Transverse colon (tissue), 4 donors: ENCODE measurements around the gene PHAF1. TPM values are rescaled to one million over a fixed set of nuclear protein-coding genes. Genes with fewer than 3 reads are reported as not detected.

ENCODE experiments used
- DNase-seq: peaks from one replicate; pipeline ENCODE4 v3.0.0-alpha.2; 2019
- H3K27ac ChIP-seq, 4 donors: fragments of 200-600 bp; sonication (generic); 2 replicates each; pipeline ENCODE4 v1.5.1; 2016 to 2018; ENCODE audit warnings: inconsistent platforms in 4 of 4
- H3K27me3 ChIP-seq: fragments of 200-600 bp; sonication (generic); 2 replicates; pipeline ENCODE4 v1.5.1; 2017; ENCODE audit warnings: inconsistent platforms
- H3K36me3 ChIP-seq, 4 donors: fragments of 200-600 bp; sonication (generic); 2 replicates each; pipeline ENCODE4 v1.5.1; 2017 to 2019; ENCODE audit warnings: inconsistent platforms in 4 of 4
- H3K4me1 ChIP-seq, 4 donors: fragments of 200-600 bp; sonication (generic); 2 replicates each; pipeline ENCODE4 v1.5.1; 2017 to 2020; ENCODE audit warnings: inconsistent platforms in 4 of 4
- H3K4me3 ChIP-seq, 4 donors: fragments of 200-600 bp; sonication (generic); 1 replicate in 1 of 4; 2 replicates in 3 of 4; pipeline versions ENCODE4 v1.5.1 to v1.6.1; 2017 to 2019; ENCODE audit warnings: inconsistent platforms in 4 of 4
- H3K9me3 ChIP-seq, 2 donors: fragments of 200-600 bp; sonication (generic); 2 replicates each; pipeline ENCODE4 v1.5.1; 2017 to 2019; ENCODE audit warnings: inconsistent platforms in 2 of 2
- CTCF ChIP-seq, 5 experiments: fragments of 200-600 bp in 3 of 5; fragments of 450-650 bp in 2 of 5; sonication (generic) in 3 of 5; IDR thresholded peaks; 1 replicate in 2 of 5; 2 replicates in 3 of 5; pipeline ENCODE4 v1.5.1; 2016 to 2017; ENCODE audit warnings: antibody characterized with exemption in 5 of 5, inconsistent platforms in 3 of 5, mild to moderate bottlenecking in 2 of 5, moderate library complexity in 1 of 5
- EP300 ChIP-seq: sonication (generic); formaldehyde crosslinking; IDR thresholded peaks from one replicate; pipeline ENCODE4 v1.6.1; 2017; ENCODE audit warnings: antibody characterized with exemption, low read depth
- POLR2A ChIP-seq: fragments of 450-650 bp; IDR thresholded peaks from one replicate; pipeline ENCODE4 v1.6.1; 2016; ENCODE audit warnings: antibody characterized with exemption, mild to moderate bottlenecking, moderate library complexity
- POLR2AphosphoS5 ChIP-seq, 3 donors: sonication (generic); formaldehyde crosslinking; IDR thresholded peaks; one replicate each; pipeline ENCODE4 v1.6.1; 2016; ENCODE audit warnings: antibody characterized with exemption in 3 of 3
- WGBS, 2 donors: methylation state at CpG; one replicate each; pipeline ENCODE4 v1.1.5; 2018; ENCODE audit warnings: low coverage in 1 of 2; 5-methylcytosine and 5-hydroxymethylcytosine counted together
- in situ Hi-C, 4 donors: fragments of 200-750 bp; cut with MboI; loops; one replicate each; pipeline versions ENCODE4 v1.15.0 to v1.15.1; 2017; ENCODE audit warnings: low sequenced_read_pairs in 3 of 4, low pct_ligation_motif_present in 1 of 4, low pct_unique_long_range_greater_than_20kb in 1 of 4
- intact Hi-C: fragments of 100-400 bp; cut with DNase I; formaldehyde crosslinking; loops from one replicate; pipeline ENCODE4 v1.15.1; 2023; ENCODE audit warnings: low total_unique reads
- total RNA-seq, 4 donors: library from RNA; depleted of rRNA; stranded (reverse); fragments of >200 nt; gene quantifications; one replicate each; pipeline ENCODE4 v1.1.0, GENCODE V29; 2016

Gene PHAF1
- total RNA-seq, 4 donors from 2014 or later = 13.3 to 23.8 (median 17.7) TPM

- Histone ChIP-seq H3K27ac (no peak overlapping the region), H3K27me3 (no peaks in the 10 kb centered on the region), H3K36me3 (peaks cover 0 to 31% (median 11%) of the 10 kb centered on the region in 4 donors), H3K4me3 (no peak overlapping the region), H3K9me3 (no peaks in the 10 kb centered on the region), H3K4me1 (peaks cover 11 to 43% (median 37%) of the 10 kb centered on the region in 4 donors)
- no peak for TF ChIP-seq POLR2A
- no peak for TF ChIP-seq CTCF (IDR thresholded peaks at IDR 0.05)
- TF ChIP-seq POLR2AphosphoS5 (IDR thresholded peaks at IDR 0.05) = no peak
- no peak for TF ChIP-seq EP300
- in situ Hi-C loops (no loop called here), intact Hi-C loops (no loop called here)
- whole genome bisulfite sequencing, 2 donors = 86% methylated on average over 5 of the region's 5 CpGs; no CpG with 5 or more reads in 1 of the 2 donors
- DNase-seq = no peak
Observed at GRCh38 chr16:67195676-67196075, 85.9 kb downstream of the PHAF1 start.

- 100% methylated on average over 1 of the region's 1 CpG; no CpG with 5 or more reads in 1 of the 2 donors for WGBS, 2 donors
- H3K27me3 ChIP-seq = no peaks in the 10 kb centered on the region
- intact Hi-C loops = no loop called here
- DNase-seq = no peak
- peaks cover 0 to 38% (median 11%) of the 10 kb centered on the region in 4 donors for H3K36me3 ChIP-seq
- no peak overlapping the region for H3K27ac ChIP-seq
- no peak overlapping the region for H3K4me3 ChIP-seq
- no peak for TF ChIP-seq EP300
- no peak for TF ChIP-seq POLR2AphosphoS5 (IDR thresholded peaks at IDR 0.05)
- peaks cover 11 to 37% (median 34%) of the 10 kb centered on the region in 4 donors for H3K4me1 ChIP-seq
- in situ Hi-C loops = no loop called here
- H3K9me3 ChIP-seq = no peaks in the 10 kb centered on the region
Observed at GRCh38 chr16:67196881-67197280, 87.1 kb downstream of the PHAF1 start.

- Histone ChIP-seq H3K4me3 (no peak overlapping the region), H3K27me3 (no peaks in the 10 kb centered on the region), H3K9me3 (no peaks in the 10 kb centered on the region), H3K4me1 (peaks cover 9 to 34% (median 31%) of the 10 kb centered on the region in 4 donors), H3K36me3 (peaks cover 0 to 47% (median 11%) of the 10 kb centered on the region in 4 donors), H3K27ac (peak overlapping the region in 3 of 4 donors; percentile 88 to 93 (median 89))
- TF ChIP-seq POLR2AphosphoS5 (IDR thresholded peaks at IDR 0.05) (no peak), CTCF (IDR thresholded peaks at IDR 0.05) (no peak), POLR2A (no peak), EP300 (no peak)
- in situ Hi-C loops = no loop called here
- WGBS, 2 donors = 71% methylated on average over 6 of the region's 6 CpGs; no CpG with 5 or more reads in 1 of the 2 donors
- intact Hi-C loops = no loop called here
- DNase-seq = no peak
Observed at GRCh38 chr16:67197704-67198103, 88.0 kb downstream of the PHAF1 start.

Other genes with a start within 250 kb of the PHAF1 start
- gene PDP2, start 229.4 kb upstream of the PHAF1 start, total RNA-seq = 10 to 100 TPM in 2 of 4 donors, 1 to 10 TPM in 2; 4.9 to 36.2 (median 11.5) TPM
- 1 to 10 TPM in 2 of 4 donors, under 1 TPM in 1, not detected in 1; 0.20 to 2.4 (median 1.8) TPM for gene CDH16, start 191.1 kb upstream of the PHAF1 start, total RNA-seq
- gene RRAD, start 184.4 kb upstream of the PHAF1 start, total RNA-seq = 10 to 100 TPM in 1 of 4 donors, 1 to 10 TPM in 2, not detected in 1; 3.5 to 15.3 (median 4.2) TPM
- gene CIAO2B, start 175.5 kb upstream of the PHAF1 start, total RNA-seq = 10 to 100 TPM; 15.3 to 93.8 (median 51.6) TPM
- 1,000 to 10,000 TPM in 2 of 4 donors, 100 to 1,000 TPM in 2; 462 to 1,338 (median 921) TPM for gene CES2, start 174.4 kb upstream of the PHAF1 start, total RNA-seq
- gene CES3, start 148.7 kb upstream of the PHAF1 start, total RNA-seq = 100 to 1,000 TPM; 247 to 616 (median 291) TPM
- gene CES4A, start 121.4 kb upstream of the PHAF1 start, total RNA-seq = 10 to 100 TPM in 3 of 4 donors, 1 to 10 TPM in 1; 9.7 to 24.7 (median 15.7) TPM
- 100 to 1,000 TPM in 1 of 4 donors, 10 to 100 TPM in 3; 19.7 to 106 (median 33.1) TPM for gene CBFB, start 80.8 kb upstream of the PHAF1 start, total RNA-seq
- 10 to 100 TPM in 1 of 4 donors, 1 to 10 TPM in 3; 1.5 to 69.1 (median 5.5) TPM for gene B3GNT9, start 41.1 kb downstream of the PHAF1 start, total RNA-seq
- 10 to 100 TPM; 32.2 to 74.8 (median 42.0) TPM for gene TRADD, start 50.0 kb downstream of the PHAF1 start, total RNA-seq
- gene FBXL8, start 50.0 kb downstream of the PHAF1 start, total RNA-seq = 10 to 100 TPM; 30.0 to 91.1 (median 55.1) TPM
- gene HSF4, start 54.8 kb downstream of the PHAF1 start, total RNA-seq = 100 to 1,000 TPM in 1 of 4 donors, 10 to 100 TPM in 3; 29.5 to 136 (median 76.6) TPM
- gene NOL3, start 60.6 kb downstream of the PHAF1 start, total RNA-seq = 10 to 100 TPM; 39.5 to 65.9 (median 41.2) TPM
- gene MATCAP1, start 74.0 kb downstream of the PHAF1 start, total RNA-seq = 100 to 1,000 TPM in 1 of 4 donors, 10 to 100 TPM in 3; 27.6 to 220 (median 32.5) TPM
- 1 to 10 TPM in 2 of 4 donors, not detected in 2; 3.0 to 6.7 TPM for gene EXOC3L1, start 80.2 kb downstream of the PHAF1 start, total RNA-seq
- gene E2F4, start 82.2 kb downstream of the PHAF1 start, total RNA-seq = 100 to 1,000 TPM in 3 of 4 donors, 10 to 100 TPM in 1; 97.5 to 224 (median 159) TPM
- 10 to 100 TPM; 61.0 to 91.5 (median 77.7) TPM for gene ELMO3, start 89.2 kb downstream of the PHAF1 start, total RNA-seq
- 10 to 100 TPM in 3 of 4 donors, not detected in 1; 29.5 to 50.2 (median 39.3) TPM for gene TMEM208, start 117.2 kb downstream of the PHAF1 start, total RNA-seq
- 100 to 1,000 TPM in 1 of 4 donors, 10 to 100 TPM in 3; 25.1 to 177 (median 33.6) TPM for gene FHOD1, start 137.5 kb downstream of the PHAF1 start, total RNA-seq
- gene SLC9A5, start 139.0 kb downstream of the PHAF1 start, total RNA-seq = 1 to 10 TPM in 3 of 4 donors, under 1 TPM in 1; 0.55 to 4.5 (median 1.5) TPM
- gene PLEKHG4, start 169.6 kb downstream of the PHAF1 start, total RNA-seq = 10 to 100 TPM in 2 of 4 donors, 1 to 10 TPM in 1, under 1 TPM in 1; 0.80 to 12.2 (median 8.7) TPM
- not detected for gene KCTD19, start 216.8 kb downstream of the PHAF1 start, total RNA-seq
- gene LRRC36, start 216.9 kb downstream of the PHAF1 start, total RNA-seq = under 1 TPM in 1 of 4 donors, not detected in 3; 0.79 TPM